GM19395 (cell line): ENCODE results near the gene SCGB3A2.

Source experiments
- ATAC-seq: cut with Tn5 transposase; IDR thresholded peaks from one replicate; pipeline ENCODE4 v1.9.1; 2021; ENCODE audit warnings: mild to moderate bottlenecking, moderate library complexity; ENCODE audit not compliant: unreplicated experiment

The SCGB3A2 gene

GRCh38 chr5:147902609-147903115 is 24.2 kb downstream of the SCGB3A2 start:
- ATAC-seq, result no peak

GRCh38 chr5:147904110-147904509 is 25.6 kb downstream of the SCGB3A2 start:
- no peak for ATAC-seq

GRCh38 chr5:147906326-147907095 is 28.0 kb downstream of the SCGB3A2 start, which contains the start of gene C5orf46:
TSS of gene C5orf46 (minus strand) at chr5:147906538. CDS start at chr5:147906501, 37 bp downstream.
- no peak for ATAC-seq

- ATAC-seq, result no peak
Measured at GRCh38 chr5:147911427-147911826, 32.9 kb downstream of the SCGB3A2 start.

GRCh38 chr5:147912011-147912410 is 33.5 kb downstream of the SCGB3A2 start:
- ATAC-seq, result no peak

DNA sequence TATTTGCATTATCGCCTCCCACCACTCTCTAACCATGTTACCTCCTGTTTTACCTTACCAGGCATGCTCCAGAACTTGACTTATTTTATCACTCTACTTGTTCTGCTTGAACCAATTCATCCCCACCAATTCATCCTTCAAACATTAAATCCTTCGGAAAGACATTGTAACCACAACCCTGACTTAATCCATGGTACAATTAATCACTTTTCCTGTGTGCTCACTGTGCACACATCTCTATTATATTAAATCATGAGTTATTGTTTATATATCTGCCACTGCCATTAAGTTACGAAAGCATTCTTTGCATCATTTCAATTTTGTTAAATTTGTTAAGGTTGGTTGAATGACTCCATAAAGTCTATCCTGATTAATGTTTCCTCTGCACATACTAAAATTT is 35.3 kb downstream of the SCGB3A2 start:
- ATAC-seq, result no peak

GRCh38 chr5:147918101-147918685 is 39.7 kb downstream of the SCGB3A2 start:
- no peak for ATAC-seq

DNA sequence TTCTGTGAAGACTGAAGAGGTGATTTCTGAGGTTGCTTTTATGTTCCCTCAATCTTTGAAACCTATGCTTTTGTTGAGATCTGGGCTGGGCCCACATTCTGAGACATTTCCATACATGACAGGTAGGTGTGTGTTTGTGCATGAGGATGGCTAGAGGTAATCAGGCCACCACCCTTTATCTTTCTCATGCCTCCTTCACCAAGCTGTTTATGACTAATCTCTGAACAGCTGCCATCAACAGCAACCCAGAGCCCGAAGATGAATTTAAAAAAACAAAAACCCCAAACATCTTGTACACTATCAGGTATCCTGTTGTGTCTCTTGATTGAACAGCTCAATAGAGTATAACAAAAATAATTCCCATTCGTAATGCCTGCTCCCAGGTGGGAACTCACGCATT is 40.4 kb downstream of the SCGB3A2 start:
- no peak for ATAC-seq

GRCh38 chr5:147920420-147921030 is 42.0 kb downstream of the SCGB3A2 start:
- ATAC-seq, result no peak

- no peak for ATAC-seq
Measured at GRCh38 chr5:147921136-147921535, 42.6 kb downstream of the SCGB3A2 start.

- no peak for ATAC-seq
Measured at GRCh38 chr5:147925020-147925419, 46.5 kb downstream of the SCGB3A2 start.

GRCh38 chr5:147927901-147928300 is 49.4 kb downstream of the SCGB3A2 start:
- no peak for ATAC-seq

DNA sequence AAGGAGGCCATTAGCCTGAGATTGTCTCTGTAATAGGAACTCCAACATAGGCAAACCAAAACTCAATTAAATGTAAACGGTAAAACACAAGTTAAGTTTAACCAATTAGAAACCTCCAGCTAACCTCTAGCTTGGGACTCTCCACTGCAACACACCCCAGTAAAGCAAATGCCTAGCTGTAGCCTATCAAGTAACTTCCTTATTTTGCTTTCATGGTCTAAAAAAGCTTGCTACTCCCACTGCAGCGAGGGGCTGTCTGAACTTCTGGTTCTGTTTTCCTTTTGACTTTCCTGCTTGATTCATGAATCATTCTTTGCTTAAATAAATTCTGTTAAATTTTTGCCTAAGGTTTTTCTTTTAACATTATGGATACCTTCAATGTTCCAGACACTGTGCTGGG is 52.3 kb downstream of the SCGB3A2 start:
- ATAC-seq, result peak; percentile 84
